Measurements from ENCODE around the gene PRDX4. TPM values are rescaled to one million over a fixed set of nuclear protein-coding genes. Genes with fewer than 3 reads are reported as not detected.

Gene PRDX4
- total and polyA plus RNA-seq, 2 of the 8 experiments (the other 6 are each of a cell fraction or from before 2014, with no cell fraction given), result 130 TPM

DNA sequence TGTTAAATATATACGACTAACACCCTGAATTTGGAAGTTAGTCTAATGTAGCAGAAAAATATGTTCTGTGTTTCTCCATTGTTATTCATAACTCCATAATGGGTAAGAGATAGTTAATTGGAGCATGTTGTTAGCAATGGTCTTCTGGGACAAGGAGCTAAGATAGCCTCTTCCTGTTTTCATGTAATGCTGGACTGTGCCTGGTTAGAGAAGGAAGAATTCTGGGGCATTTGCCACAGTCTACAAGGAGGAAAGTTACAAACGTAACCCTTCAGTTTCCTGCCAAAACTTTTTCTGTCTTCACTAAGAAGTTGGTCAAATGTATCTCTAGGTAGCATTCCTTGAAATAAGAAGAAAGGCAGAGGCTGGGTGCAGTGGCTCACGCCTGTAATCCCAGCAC is 5.8 kb downstream of the PRDX4 start:
- Histone ChIP-seq H2BK5ac (ENCODE audit: low read depth, low read length) (no peak overlapping the region), H3K23ac (ENCODE audit: insufficient read length) (no peak overlapping the region), H3K18ac (ENCODE audit: extremely low read depth, low read length) (no peak overlapping the region), H3K4ac (replicated peaks; ENCODE audit: insufficient read length, low read depth, low read length) (no peak overlapping the region), H3K79me1 (ENCODE audit: low read depth, low read length) (no peaks in the 10 kb centered on the region), H3K36me3 (ENCODE audit: control insufficient read depth in 2 of 4, insufficient read depth in 4 of 4, low read length in 3 of 4) (peaks cover 0 to 36% (median 15%) of the 10 kb centered on the region in 4 experiments; a peak in 6 of 8 replicates), H4K91ac (replicated peaks; ENCODE audit: insufficient read length, low read length) (no peak overlapping the region), H3K4me1 (replicated peaks in 1 of 4; ENCODE audit: control insufficient read depth in 3 of 4, insufficient read depth in 4 of 4, low read length in 3 of 4) (peaks cover 0 to 2% (median 0%) of the 10 kb centered on the region in 4 experiments; a peak in 1 of 7 replicates), H3K56ac (replicated peaks; ENCODE audit: insufficient read length, low read depth, low read length) (no peak overlapping the region), H4K5ac (ENCODE audit: insufficient read length, low read depth, low read length) (no peak overlapping the region), H3K14ac (ENCODE audit: insufficient read length) (no peak overlapping the region), H4K20me1 (replicated peaks in 1 of 2; ENCODE audit: control insufficient read depth in 1 of 2, insufficient read depth in 2 of 2, low read length in 2 of 2) (peaks cover 0 to 1% of the 10 kb centered on the region in 2 experiments), H2BK15ac (ENCODE audit: low read length) (no peak overlapping the region), H3K4me3 (ENCODE audit: extremely low read depth in 1 of 4, insufficient read depth in 2 of 4, low read depth in 3 of 4, low read length in 4 of 4) (no peak overlapping the region), H2BK12ac (ENCODE audit: low read depth, low read length) (no peak overlapping the region), H2BK120ac (replicated peaks; ENCODE audit: low read depth, low read length) (no peak overlapping the region), H2BK20ac (ENCODE audit: low read length) (no peak overlapping the region), H3K9me3 (ENCODE audit: insufficient read depth in 2 of 2, low read depth in 1 of 2, low read length in 1 of 2) (no peaks in the 10 kb centered on the region), H4K8ac (ENCODE audit: extremely low read depth, insufficient read depth, low read length) (no peak overlapping the region), H2AFZ (ENCODE audit: low read length) (no peak overlapping the region), H3K4me2 (ENCODE audit: insufficient read depth in 1 of 2, low read depth in 2 of 2, low read length in 2 of 2) (no peak overlapping the region), H3K27me3 (replicated peaks in 1 of 4; ENCODE audit: control insufficient read depth in 3 of 4, extremely low read depth in 1 of 4, insufficient read depth in 3 of 4, low read length in 3 of 4) (no peaks in the 10 kb centered on the region), H3K9ac (replicated peaks in 1 of 4; ENCODE audit: extremely low read depth in 1 of 4, low read depth in 3 of 4, low read length in 3 of 4) (no peak overlapping the region), H3K27ac (ENCODE audit: low read depth, low read length) (no peak overlapping the region), H3K23me2 (ENCODE audit: low read depth, low read length) (no peaks in the 10 kb centered on the region), H3K79me2 (ENCODE audit: control insufficient read depth in 1 of 2, insufficient read depth in 2 of 2, low read length in 2 of 2) (peaks cover 0 to 12% of the 10 kb centered on the region in 2 experiments; a peak in 2 of 4 replicates), H2AK5ac (ENCODE audit: low read depth, low read length) (no peak overlapping the region)
- FAIRE-seq, result no peak
- 96% methylated on average over 3 of the region's 3 CpGs; no CpG with 5 or more reads in 1 of the 2 experiments for WGBS, 2 experiments (ENCODE audit: extremely low coverage in 1 of 2, insufficient coverage in 1 of 2, insufficient read length in 1 of 2, insufficient replicate concordance in 2 of 2, low coverage in 1 of 2, low lambda C conversion rate in 2 of 2, missing lambda C conversion rate in 1 of 2)
- TF ChIP-seq PHF8 (conservative IDR thresholded peaks at IDR 0.05; ENCODE audit: low read depth, low read length) (no peak), TBP (IDR thresholded peaks at IDR 0.05; ENCODE audit: low read depth, low read length) (no peak), RNF2 (IDR thresholded peaks at IDR 0.05; ENCODE audit: borderline replicate concordance, low read depth, low read length, missing control alignments, poor library complexity, severe bottlenecking) (no peak), JUN (IDR thresholded peaks at IDR 0.05; ENCODE audit: low read depth, low read length) (no peak)
- DNase-seq (ENCODE audit: low read depth in 1 of 2, low spot score in 2 of 2), result no peak
- POLR2A ChIA-PET (ENCODE audit: partially characterized antibody), result interaction anchor here (0.8 kb wide), 1 partner anchor 36 kb away, joined by 3 read pairs; no protein-coding TSS in a partner anchor
- CTCF ChIA-PET (ENCODE audit: partially characterized antibody), result no interaction called here

All from H1 (cell line).